Measurements from ENCODE around the gene RTKN.

Gene RTKN

GRCh38 chr2:74458938-74459363, 17.2 kb upstream of the RTKN start:
- Histone ChIP-seq H3K27ac (peak overlapping the region; percentile 88 to 97), H3K4me3 (peak overlapping the region; percentile 80)
- no peak for DNase-seq (ENCODE audit: low spot score)
- TF ChIP-seq, protein P1, sequence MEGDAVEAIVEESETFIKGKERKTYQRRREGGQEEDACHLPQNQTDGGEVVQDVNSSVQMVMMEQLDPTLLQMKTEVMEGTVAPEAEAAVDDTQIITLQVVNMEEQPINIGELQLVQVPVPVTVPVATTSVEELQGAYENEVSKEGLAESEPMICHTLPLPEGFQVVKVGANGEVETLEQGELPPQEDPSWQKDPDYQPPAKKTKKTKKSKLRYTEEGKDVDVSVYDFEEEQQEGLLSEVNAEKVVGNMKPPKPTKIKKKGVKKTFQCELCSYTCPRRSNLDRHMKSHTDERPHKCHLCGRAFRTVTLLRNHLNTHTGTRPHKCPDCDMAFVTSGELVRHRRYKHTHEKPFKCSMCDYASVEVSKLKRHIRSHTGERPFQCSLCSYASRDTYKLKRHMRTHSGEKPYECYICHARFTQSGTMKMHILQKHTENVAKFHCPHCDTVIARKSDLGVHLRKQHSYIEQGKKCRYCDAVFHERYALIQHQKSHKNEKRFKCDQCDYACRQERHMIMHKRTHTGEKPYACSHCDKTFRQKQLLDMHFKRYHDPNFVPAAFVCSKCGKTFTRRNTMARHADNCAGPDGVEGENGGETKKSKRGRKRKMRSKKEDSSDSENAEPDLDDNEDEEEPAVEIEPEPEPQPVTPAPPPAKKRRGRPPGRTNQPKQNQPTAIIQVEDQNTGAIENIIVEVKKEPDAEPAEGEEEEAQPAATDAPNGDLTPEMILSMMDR (IDR thresholded peaks at IDR 0.05), result no peak

GRCh38 chr2:74458132-74458937, 16.6 kb upstream of the RTKN start, which contains the start of gene WBP1:
Gene WBP1, plus strand, starts transcription at chr2:74458438. Its CDS starts 165 bp downstream, at chr2:74458603.
- TF ChIP-seq, protein P1 (IDR thresholded peaks at IDR 0.05), result no peak
- DNase-seq (ENCODE audit: low spot score), result peak; percentile 100
- Histone ChIP-seq H3K27ac (peak within 1 kb of the TSS; percentile 96 to 97), H3K4me3 (peak within 1 kb of the TSS; percentile 82)

- TF ChIP-seq, protein P1 (IDR thresholded peaks at IDR 0.05), result no peak
- no peak for DNase-seq (ENCODE audit: low spot score)
- H3K4me3 ChIP-seq, result peak overlapping the region; percentile 82
- H3K27ac ChIP-seq, result peak overlapping the region; percentile 96 to 97
Measured at GRCh38 chr2:74457549-74458131, 15.9 kb upstream of the RTKN start.

- Histone ChIP-seq H3K4me3 (peak overlapping the region; percentile 82), H3K27ac (peak overlapping the region; percentile 96 to 97)
- no peak for DNase-seq (ENCODE audit: low spot score)
- TF ChIP-seq, protein P1 (IDR thresholded peaks at IDR 0.05), result no peak
Measured at GRCh38 chr2:74457129-74457548, 15.4 kb upstream of the RTKN start.

GRCh38 chr2:74454654-74455511, 13.1 kb upstream of the RTKN start, which contains the start of gene INO80B:
Gene INO80B, plus strand, starts transcription at chr2:74455087. Its CDS starts 30 bp downstream, at chr2:74455117.
- DNase-seq (ENCODE audit: low spot score), result peak; percentile 98
- peak within 1 kb of the TSS; percentile 47 to 83 for H3K27ac ChIP-seq
- TF ChIP-seq, protein P1 (IDR thresholded peaks at IDR 0.05), result no peak
- H3K4me3 ChIP-seq, result peak within 1 kb of the TSS; percentile 92

GRCh38 chr2:74450570-74451190, 8.9 kb upstream of the RTKN start:
- TF ChIP-seq, protein P1 (IDR thresholded peaks at IDR 0.05), result no peak
- no peak for DNase-seq (ENCODE audit: low spot score)
- Histone ChIP-seq H3K27ac (no peak overlapping the region), H3K4me3 (no peak overlapping the region)

Measured in coronary artery (tissue), 2 donors.